ENCODE measurements around the gene CHRNA3.
"Not testable (repeated sequence)": the region's sequence is repeated elsewhere in the genome, so short reads cannot be mapped to it uniquely, and the experiment has no call there.

The CHRNA3 gene

GRCh38 chr15:78565097-78565950, 55.5 kb downstream of the CHRNA3 start, which contains the start of gene CHRNA5:
CHRNA5 (plus strand) TSS chr15:78565520; CDS start chr15:78565720, 200 bp downstream.
- no peak within 1 kb of the TSS for H3K27ac ChIP-seq
- no peaks in the 10 kb centered on the region for H3K27me3 ChIP-seq (replicated peaks)
- H3K36me3 ChIP-seq (replicated peaks), result no peaks in the 10 kb centered on the region
- DNase-seq, result peak; percentile 89
- TF ChIP-seq CTCF (IDR thresholded peaks at IDR 0.05; ENCODE audit: low read depth, low read length, missing control alignments), result no peak
- H3K4me3 ChIP-seq (ENCODE audit: low read depth, low read length), result peak within 1 kb of the TSS; percentile 61
- in situ Hi-C loops (cut with HindIII; ENCODE audit: low pct_ligation_motif_present, low sequenced_read_pairs), result no loop called here

- H3K27ac ChIP-seq, result no peak overlapping the region
- no peaks in the 10 kb centered on the region for H3K27me3 ChIP-seq (replicated peaks)
- TF ChIP-seq CTCF (IDR thresholded peaks at IDR 0.05; ENCODE audit: low read depth, low read length, missing control alignments), result no peak
- H3K4me3 ChIP-seq (ENCODE audit: low read depth, low read length), result no peak overlapping the region
- in situ Hi-C loops (cut with HindIII; ENCODE audit: low pct_ligation_motif_present, low sequenced_read_pairs), result no loop called here
- no peaks in the 10 kb centered on the region for H3K36me3 ChIP-seq (replicated peaks)
- DNase-seq, result no peak
Observed at GRCh38 chr15:78564743-78565096, 56.1 kb downstream of the CHRNA3 start.

- TF ChIP-seq CTCF (IDR thresholded peaks at IDR 0.05; ENCODE audit: low read depth, low read length, missing control alignments), result no peak
- Histone ChIP-seq H3K27ac (no peak overlapping the region), H3K27me3 (replicated peaks) (no peaks in the 10 kb centered on the region), H3K36me3 (replicated peaks) (no peaks in the 10 kb centered on the region), H3K4me3 (ENCODE audit: low read depth, low read length) (no peak overlapping the region)
- no peak for DNase-seq
- in situ Hi-C loops (cut with HindIII; ENCODE audit: low pct_ligation_motif_present, low sequenced_read_pairs), result no loop called here
Observed at GRCh38 chr15:78563092-78563491, 57.7 kb downstream of the CHRNA3 start.

- no peak for DNase-seq
- TF ChIP-seq CTCF (IDR thresholded peaks at IDR 0.05; ENCODE audit: low read depth, low read length, missing control alignments), result no peak
- no peaks in the 10 kb centered on the region for H3K36me3 ChIP-seq (replicated peaks)
- H3K4me3 ChIP-seq (ENCODE audit: low read depth, low read length), result no peak overlapping the region
- H3K27me3 ChIP-seq (replicated peaks), result no peaks in the 10 kb centered on the region
- H3K27ac ChIP-seq, result no peak overlapping the region
- in situ Hi-C loops (cut with HindIII; ENCODE audit: low pct_ligation_motif_present, low sequenced_read_pairs), result no loop called here
Observed at GRCh38 chr15:78561490-78561889, 59.3 kb downstream of the CHRNA3 start.

GRCh38 chr15:78560201-78560600, 60.6 kb downstream of the CHRNA3 start:
- H3K27me3 ChIP-seq (replicated peaks); H3K27ac ChIP-seq; H3K4me3 ChIP-seq (ENCODE audit: low read depth, low read length); DNase-seq; H3K36me3 ChIP-seq (replicated peaks); in situ Hi-C loops (cut with HindIII; ENCODE audit: low pct_ligation_motif_present, low sequenced_read_pairs): not testable (repeated sequence)

GRCh38 chr15:78552597-78552996, 68.2 kb downstream of the CHRNA3 start:
- no peak for DNase-seq
- no peak overlapping the region for H3K4me3 ChIP-seq (ENCODE audit: low read depth, low read length)
- no peak for TF ChIP-seq CTCF (IDR thresholded peaks at IDR 0.05; ENCODE audit: low read depth, low read length, missing control alignments)
- H3K27ac ChIP-seq, result no peak overlapping the region
- H3K36me3 ChIP-seq (replicated peaks), result peaks cover 30% of the 10 kb centered on the region
- in situ Hi-C loops (cut with HindIII; ENCODE audit: low pct_ligation_motif_present, low sequenced_read_pairs), result no loop called here
- no peaks in the 10 kb centered on the region for H3K27me3 ChIP-seq (replicated peaks)
